ENCODE measurements around the gene NEDD4L. TPM values are rescaled to one million over a fixed set of nuclear protein-coding genes. Genes with fewer than 3 reads are reported as not detected.

The NEDD4L gene
- total and polyA plus RNA-seq, 8 donors = 88.0 to 159 (median 95.2) TPM

- H3K36me3 ChIP-seq = no peaks in the 10 kb centered on the region
- H3K4me3 ChIP-seq = no peak overlapping the region
- TF ChIP-seq, protein P1, sequence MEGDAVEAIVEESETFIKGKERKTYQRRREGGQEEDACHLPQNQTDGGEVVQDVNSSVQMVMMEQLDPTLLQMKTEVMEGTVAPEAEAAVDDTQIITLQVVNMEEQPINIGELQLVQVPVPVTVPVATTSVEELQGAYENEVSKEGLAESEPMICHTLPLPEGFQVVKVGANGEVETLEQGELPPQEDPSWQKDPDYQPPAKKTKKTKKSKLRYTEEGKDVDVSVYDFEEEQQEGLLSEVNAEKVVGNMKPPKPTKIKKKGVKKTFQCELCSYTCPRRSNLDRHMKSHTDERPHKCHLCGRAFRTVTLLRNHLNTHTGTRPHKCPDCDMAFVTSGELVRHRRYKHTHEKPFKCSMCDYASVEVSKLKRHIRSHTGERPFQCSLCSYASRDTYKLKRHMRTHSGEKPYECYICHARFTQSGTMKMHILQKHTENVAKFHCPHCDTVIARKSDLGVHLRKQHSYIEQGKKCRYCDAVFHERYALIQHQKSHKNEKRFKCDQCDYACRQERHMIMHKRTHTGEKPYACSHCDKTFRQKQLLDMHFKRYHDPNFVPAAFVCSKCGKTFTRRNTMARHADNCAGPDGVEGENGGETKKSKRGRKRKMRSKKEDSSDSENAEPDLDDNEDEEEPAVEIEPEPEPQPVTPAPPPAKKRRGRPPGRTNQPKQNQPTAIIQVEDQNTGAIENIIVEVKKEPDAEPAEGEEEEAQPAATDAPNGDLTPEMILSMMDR (IDR thresholded peaks at IDR 0.05) = no peak
- H3K27ac ChIP-seq = no peak overlapping the region
- DNase-seq = no peak
- no peaks in the 10 kb centered on the region for H3K4me1 ChIP-seq
- H3K27me3 ChIP-seq = no peaks in the 10 kb centered on the region
- intact Hi-C loops (cut with DNase I) = no loop called here
- H3K9me3 ChIP-seq = no peaks in the 10 kb centered on the region
- no peak for ATAC-seq
These were observed 405.4 kb downstream of the NEDD4L start for GRCh38 chr18:58449464-58449863.

Small RNAs within 50 kb of the gene (microRNA-seq; reads per million reads assigned to microRNA genes)
- 0 reads per million in 2 donors for gene MIR3591

Other genes with a start within 250 kb of the NEDD4L start
- gene ATP8B1, start 240.9 kb upstream of the NEDD4L start, total RNA-seq = 10 to 100 TPM; 24.0 to 26.6 TPM
- gene ATP8B1, start 240.9 kb upstream of the NEDD4L start, polyA plus RNA-seq (ENCODE audit: insufficient read length in 6 of 6) = 10 to 100 TPM; 16.4 to 19.6 (median 18.3) TPM

Data from left lung (tissue), 10 donors.